SKM-1 treated with dmso at 0.1 percent for 144 hours (cell line): ENCODE results near the gene CHURC1.

ENCODE experiments used
- DNase-seq: peaks from one replicate; lab custom pipeline; 2025; ENCODE audit not compliant: unreplicated experiment; lab: John Stamatoyannopoulos, UW

Gene CHURC1

DNA sequence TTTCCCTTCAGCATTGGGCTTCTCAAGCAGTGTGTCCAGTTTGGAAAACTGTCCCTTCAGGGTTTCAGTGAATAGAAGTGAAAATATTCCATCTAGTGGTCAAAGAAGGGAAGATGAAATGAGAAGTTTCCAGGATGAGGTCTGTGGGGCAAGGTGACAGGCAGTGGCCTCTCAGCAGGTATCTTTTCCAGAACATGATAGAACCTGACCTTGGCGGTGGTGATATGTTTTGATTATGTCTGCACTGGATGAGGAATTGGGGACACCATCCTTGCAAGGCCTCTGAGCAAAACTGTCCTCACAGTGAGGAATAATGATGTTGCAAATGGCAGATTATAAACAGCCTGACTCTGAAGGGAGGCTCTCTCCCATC lies 23.6 kb downstream of the CHURC1 start:
- DNase-seq = no peak

DNA sequence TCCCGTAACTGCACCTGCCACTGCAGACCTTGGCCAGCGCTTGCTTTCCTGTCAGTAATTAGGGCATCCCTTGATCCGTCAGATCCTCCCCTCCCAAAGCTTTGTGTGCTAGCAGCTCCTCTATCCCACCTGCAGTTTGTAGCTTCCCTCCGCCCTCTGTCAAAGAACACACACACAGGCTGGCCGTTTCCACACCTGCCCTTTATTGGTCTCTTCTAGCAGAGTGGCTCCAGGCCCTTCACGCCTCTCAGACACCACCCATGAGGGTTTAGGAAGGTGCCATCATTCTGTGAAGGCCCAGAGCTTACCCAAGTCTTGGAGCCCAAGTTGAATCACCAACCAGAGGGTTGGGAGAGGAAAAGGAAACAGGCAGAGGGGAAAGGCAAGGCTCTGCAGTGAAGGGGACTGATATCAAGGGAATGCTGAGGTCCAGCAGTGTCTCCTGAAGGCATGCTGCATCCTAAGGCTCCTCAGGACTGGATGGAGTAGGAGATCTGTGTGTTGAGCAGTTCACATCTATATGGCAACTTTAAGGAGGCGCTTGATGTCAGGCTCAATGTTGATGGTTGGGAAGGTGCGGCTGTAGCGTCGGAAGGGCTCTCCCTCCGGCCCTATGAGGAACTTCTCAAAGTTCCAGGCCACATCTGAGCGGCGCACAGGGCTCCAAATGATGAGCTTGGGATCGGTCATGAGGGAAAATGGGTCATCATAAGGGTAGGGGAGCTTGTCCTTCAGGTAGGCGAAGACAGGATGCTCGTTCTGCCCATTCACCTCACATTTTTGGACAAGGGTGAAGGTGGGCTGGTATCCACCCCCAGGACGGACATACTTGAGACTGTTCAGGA lies 24.9 kb downstream of the CHURC1 start:
- no peak for DNase-seq

GRCh38 chr14:64939817-64940190 lies 25.5 kb downstream of the CHURC1 start:
- no peak for DNase-seq

DNA sequence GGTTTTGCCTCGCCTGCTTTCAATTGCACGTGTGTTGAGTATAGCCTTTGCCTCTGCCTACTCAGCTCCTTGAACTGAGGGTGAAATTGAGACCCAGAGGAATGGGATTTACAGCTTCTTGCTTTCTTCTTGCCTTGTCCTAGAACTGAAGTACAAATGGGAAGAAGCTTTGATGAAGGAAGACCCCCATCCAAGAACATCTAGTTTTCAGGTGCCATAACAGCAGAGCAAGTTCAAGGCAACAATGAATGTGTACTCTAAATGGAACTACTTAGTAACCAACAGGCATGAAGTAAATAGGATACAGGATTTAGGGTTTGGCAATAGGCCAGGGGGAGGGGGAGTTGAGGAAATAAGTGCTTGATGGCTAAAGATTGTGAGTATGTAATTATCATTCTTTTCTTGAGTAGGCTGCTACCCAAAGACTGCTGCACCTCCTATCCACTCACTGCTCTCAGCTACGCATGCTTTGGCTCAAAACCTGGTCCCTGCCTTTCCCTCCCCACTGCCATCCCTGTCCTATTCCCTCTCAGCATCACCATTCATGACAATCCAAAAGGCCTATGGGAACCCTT lies 26.2 kb downstream of the CHURC1 start:
- no peak for DNase-seq

DNA sequence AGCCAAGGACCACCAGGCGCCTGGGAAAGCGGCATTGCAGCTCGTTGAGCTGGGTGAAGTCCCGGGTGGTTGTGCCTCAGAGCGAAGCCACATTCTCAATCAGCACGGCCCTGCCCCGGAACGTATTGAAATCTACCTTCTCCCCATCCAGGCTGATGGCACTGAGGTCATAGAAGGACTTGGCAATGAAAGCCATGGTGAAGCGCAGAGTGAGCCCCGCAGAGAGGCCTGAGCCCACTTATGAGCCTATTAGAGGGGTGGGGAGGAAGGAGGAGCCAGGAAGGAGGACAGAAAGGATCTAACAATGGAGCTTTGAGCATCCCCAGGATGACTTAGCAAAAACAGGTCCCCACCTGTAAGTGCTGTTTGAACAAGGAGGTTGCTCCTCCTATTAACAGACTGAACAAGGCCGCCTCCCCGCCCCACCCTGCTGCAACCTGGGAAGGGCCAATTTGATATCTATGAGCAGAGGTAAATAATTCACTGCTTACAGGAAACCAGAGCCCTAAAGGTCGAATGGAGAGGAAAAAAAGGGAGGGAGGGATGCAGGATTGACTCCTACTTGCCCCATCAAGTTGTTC lies 28.4 kb downstream of the CHURC1 start, which contains the start of gene GPX2:
Gene GPX2 (minus strand): TSS at position 215 of the 581 bp plus-strand sequence. CDS start 19 bp downstream, at position 196.
- DNase-seq = no peak

- DNase-seq = no peak
Measured at GRCh38 chr14:64943556-64943955, 29.3 kb downstream of the CHURC1 start.

DNA sequence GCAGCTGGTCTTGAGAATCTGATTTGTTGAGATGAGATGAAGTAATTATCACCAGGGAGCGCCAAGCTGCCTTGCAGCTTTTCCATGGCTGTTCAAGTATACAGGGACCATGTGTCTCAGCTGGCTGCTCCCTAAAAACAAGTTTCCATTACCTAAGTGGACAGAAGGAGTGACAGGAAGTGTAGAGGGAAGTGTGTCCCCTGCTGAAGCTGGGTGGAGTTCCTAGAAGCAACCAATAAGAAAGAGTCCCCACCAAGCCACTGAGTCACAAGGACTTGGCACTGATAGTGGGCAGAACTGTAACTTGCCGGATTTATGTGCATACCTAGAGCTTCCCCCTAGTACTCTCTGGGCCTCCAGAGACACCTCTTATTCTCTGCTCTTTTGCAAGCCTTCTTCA lies 29.8 kb downstream of the CHURC1 start:
- DNase-seq = no peak

GRCh38 chr14:64944861-64945260 lies 30.6 kb downstream of the CHURC1 start:
- no peak for DNase-seq

GRCh38 chr14:64945431-64946178 lies 31.4 kb downstream of the CHURC1 start:
- no peak for DNase-seq

- no peak for DNase-seq
Measured at GRCh38 chr14:64946310-64947045, 32.2 kb downstream of the CHURC1 start.

GRCh38 chr14:64947710-64948611 lies 33.7 kb downstream of the CHURC1 start:
- DNase-seq = no peak

GRCh38 chr14:64948612-64949210 lies 34.5 kb downstream of the CHURC1 start:
- DNase-seq = no peak

GRCh38 chr14:64950889-64951288 lies 36.6 kb downstream of the CHURC1 start:
- no peak for DNase-seq

DNA sequence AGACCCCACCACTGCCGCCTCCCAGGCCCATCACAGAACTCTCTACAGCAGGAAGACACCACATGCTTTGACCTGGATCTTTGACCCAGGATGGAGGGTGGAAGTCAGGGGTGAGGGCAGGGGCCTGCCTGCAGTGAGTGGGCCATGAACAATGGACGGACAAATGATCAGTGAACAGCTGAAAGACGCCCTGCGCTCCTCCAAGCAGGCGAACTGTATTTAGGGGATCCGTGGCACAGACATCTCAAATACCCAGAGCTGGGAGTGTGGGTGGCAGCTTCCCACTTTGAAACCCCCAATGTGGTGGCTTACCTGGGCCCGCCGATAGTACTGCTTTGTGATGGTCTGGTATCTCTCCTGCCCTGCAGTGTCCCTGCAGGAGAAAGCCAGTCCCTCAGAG lies 37.0 kb downstream of the CHURC1 start:
- no peak for DNase-seq

DNA sequence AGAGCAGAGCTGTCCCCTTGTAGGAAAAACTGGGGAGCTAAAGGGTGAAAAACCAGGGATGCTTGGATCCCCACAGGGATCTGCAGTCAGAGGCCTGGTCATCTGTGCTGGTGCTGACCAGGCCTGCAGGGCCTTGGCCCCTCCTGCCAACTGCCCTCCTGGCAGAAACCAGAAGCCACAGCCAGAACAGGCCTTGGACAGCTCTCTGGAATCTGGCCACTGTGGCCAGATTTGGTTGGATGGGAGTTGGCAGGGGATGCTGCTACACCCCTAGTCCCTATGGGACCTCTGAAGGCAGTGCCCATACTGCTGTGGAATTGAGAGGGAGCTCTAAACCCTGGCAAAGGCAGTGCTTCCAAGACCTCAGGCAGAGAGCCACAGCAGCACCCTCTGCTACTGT lies 37.5 kb downstream of the CHURC1 start:
- no peak for DNase-seq

GRCh38 chr14:64952598-64953309 lies 38.5 kb downstream of the CHURC1 start:
- no peak for DNase-seq

- DNase-seq = no peak
Measured at GRCh38 chr14:64953310-64953654, 39.0 kb downstream of the CHURC1 start.

DNA sequence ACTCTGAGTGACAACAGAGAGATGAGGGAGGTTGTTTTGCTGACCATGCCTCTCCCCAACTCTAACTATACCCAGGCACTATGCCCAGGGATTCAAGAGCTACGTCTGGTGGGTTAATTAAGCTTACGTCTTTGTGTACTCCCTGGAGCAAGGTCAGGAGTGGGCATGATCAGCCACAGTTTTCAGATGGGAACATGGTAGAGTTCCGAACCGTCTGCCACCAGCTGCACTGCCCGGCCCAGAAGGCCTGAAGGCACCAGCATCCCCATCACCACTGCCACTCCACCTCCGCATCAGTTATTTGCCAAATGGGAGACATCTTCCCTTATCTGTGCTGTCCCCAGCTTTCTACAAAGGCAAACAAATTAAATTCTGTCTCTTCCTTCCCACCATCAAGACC lies 39.4 kb downstream of the CHURC1 start:
- DNase-seq = no peak
